GM23338 (cell line): ENCODE data around the gene M6PR. TPM values are rescaled to one million over a fixed set of nuclear protein-coding genes. Genes with fewer than 3 reads are reported as not detected.

Source experiments
- ATAC-seq: fragments of 200-7000 bp; cut with Tn5 transposase; 3 replicates; pipeline ENCODE4 v1.9.1; 2020
- DNase-seq: peaks from one replicate; pipeline ENCODE4 v3.0.0-alpha.2; 2015; ENCODE audit warnings: low spot score
- H2AFZ ChIP-seq: fragments of 200-600 bp; sonication (generic); 2 replicates; pipeline ENCODE4 v1.8.0; 2016; ENCODE audit warnings: antibody characterized with exemption, mild to moderate bottlenecking, moderate library complexity
- H3F3A ChIP-seq: fragments of 200-600 bp; sonication (generic); replicated peaks from 2 replicates; pipeline ENCODE4 v1.8.0; 2017; ENCODE audit warnings: antibody characterized with exemption, mixed run types, low read depth
- H3K27ac ChIP-seq: fragments of 200-600 bp; sonication (generic); 2 replicates; pipeline ENCODE4 v1.6.1; 2016; ENCODE audit warnings: low read depth
- H3K27me3 ChIP-seq: fragments of 200-600 bp; sonication (generic); 2 replicates; pipeline ENCODE4 v1.8.0; 2016; ENCODE audit warnings: mild to moderate bottlenecking, mixed run types, moderate library complexity; ENCODE audit not compliant: insufficient read depth
- H3K36me3 ChIP-seq: fragments of 200-600 bp; sonication (generic); 2 replicates; pipeline ENCODE4 v1.8.0; 2016; ENCODE audit warnings: mild to moderate bottlenecking; ENCODE audit not compliant: insufficient read depth
- H3K4me1 ChIP-seq: fragments of 200-600 bp; sonication (generic); 2 replicates; pipeline ENCODE4 v1.8.0; 2016; ENCODE audit warnings: mild to moderate bottlenecking, moderate library complexity; ENCODE audit not compliant: insufficient read depth
- H3K4me2 ChIP-seq: fragments of 200-600 bp; sonication (generic); 2 replicates; pipeline ENCODE4 v1.7.1; 2017; ENCODE audit warnings: mixed run types
- H3K4me3 ChIP-seq: fragments of 200-600 bp; sonication (generic); 2 replicates; pipeline ENCODE4 v1.6.1; 2016; ENCODE audit warnings: mixed run types
- H3K79me2 ChIP-seq: fragments of 200-600 bp; sonication (generic); replicated peaks from 2 replicates; pipeline ENCODE4 v1.8.0; 2017; ENCODE audit warnings: mild to moderate bottlenecking; ENCODE audit not compliant: insufficient read depth
- H3K9me2 ChIP-seq: fragments of 200-600 bp; sonication (generic); 2 replicates; pipeline ENCODE4 v1.8.0; 2017; ENCODE audit not compliant: insufficient read depth
- H4K20me1 ChIP-seq: fragments of 200-600 bp; sonication (generic); replicated peaks from 2 replicates; pipeline ENCODE4 v1.8.0; 2017; ENCODE audit warnings: mild to moderate bottlenecking; ENCODE audit not compliant: insufficient read depth
- H3K27ac Mint-ChIP-seq: 2 replicates; pipeline ENCODE4 v1.8.0; 2020; ENCODE audit warnings: inconsistent platforms, mild to moderate bottlenecking, moderate library complexity, mixed read lengths
- H3K27me3 Mint-ChIP-seq: 3 replicates; pipeline ENCODE4 v1.8.0; 2022; ENCODE audit warnings: low read depth, mild to moderate bottlenecking, moderate library complexity, mixed read lengths, inconsistent platforms; ENCODE audit not compliant: insufficient read depth, poor library complexity
- H3K36me3 Mint-ChIP-seq: 3 replicates; pipeline ENCODE4 v1.8.0; 2021; ENCODE audit warnings: low read depth, mild to moderate bottlenecking, inconsistent platforms, moderate library complexity, mixed read lengths
- H3K4me1 Mint-ChIP-seq: 3 replicates; pipeline ENCODE4 v1.8.0; 2020; ENCODE audit warnings: mild to moderate bottlenecking, inconsistent platforms, mixed read lengths
- H3K4me3 Mint-ChIP-seq: 3 replicates; pipeline ENCODE4 v1.8.0; 2021; ENCODE audit warnings: moderate library complexity, mild to moderate bottlenecking, inconsistent platforms, mixed read lengths
- H3K9me3 Mint-ChIP-seq: 3 replicates; pipeline ENCODE4 v1.8.0; 2020; ENCODE audit warnings: moderate library complexity, mild to moderate bottlenecking, inconsistent platforms, mixed read lengths
- CREB1 ChIP-seq: fragments of 250-450 bp; sonication (Bioruptor Pico); IDR thresholded peaks from 2 replicates; pipeline ENCODE4 v1.5.0; 2020; ENCODE audit warnings: low read depth, mild to moderate bottlenecking, moderate library complexity
- CTCF ChIP-seq, 2 experiments: fragments of 200-600 bp in 1 of 2; sonication (generic) in 1 of 2; conservative IDR thresholded peaks; 2 replicates each; pipeline versions ENCODE4 v1.5.1 to v1.6.1; 2016 to 2017; ENCODE audit warnings: antibody characterized with exemption in 2 of 2, low read depth in 2 of 2, mild to moderate bottlenecking in 2 of 2, moderate library complexity in 1 of 2
- ETS1 ChIP-seq: IDR thresholded peaks from 2 replicates; pipeline ENCODE4 v1.6.1; 2016; ENCODE audit warnings: antibody characterized with exemption
- EZH2 ChIP-seq: fragments of 200-600 bp; sonication (generic); IDR thresholded peaks from one replicate; pipeline ENCODE4 v1.8.0; 2017; ENCODE audit warnings: antibody characterized with exemption, mild to moderate bottlenecking, low read depth; ENCODE audit not compliant: unreplicated experiment
- EZH2phosphoT487 ChIP-seq: fragments of 200-600 bp; sonication (generic); IDR thresholded peaks from one replicate; pipeline ENCODE4 v1.8.1; 2018; ENCODE audit warnings: antibody characterized with exemption; ENCODE audit not compliant: unreplicated experiment
- JUNB ChIP-seq: IDR thresholded peaks from one replicate; pipeline ENCODE4 v1.6.1; 2016; ENCODE audit warnings: antibody characterized with exemption; ENCODE audit not compliant: unreplicated experiment
- NANOG ChIP-seq: IDR thresholded peaks from 2 replicates; pipeline ENCODE4 v1.6.1; 2016; ENCODE audit warnings: antibody characterized with exemption, borderline replicate concordance
- POLR2AphosphoS5 ChIP-seq: IDR thresholded peaks from 2 replicates; pipeline ENCODE4 v1.6.1; 2016; ENCODE audit warnings: antibody characterized with exemption, low read depth
- REST ChIP-seq: IDR thresholded peaks from one replicate; pipeline ENCODE4 v1.6.1; 2018; ENCODE audit warnings: antibody characterized with exemption; ENCODE audit not compliant: unreplicated experiment
- STAT1 ChIP-seq: IDR thresholded peaks from one replicate; pipeline ENCODE4 v1.6.1; 2016; ENCODE audit warnings: antibody characterized with exemption; ENCODE audit not compliant: unreplicated experiment
- ZNF114 ChIP-seq: fragments of 250-450 bp; sonication (Bioruptor Pico); IDR thresholded peaks from 2 replicates; pipeline ENCODE4 v1.5.0; 2020; ENCODE audit warnings: mild to moderate bottlenecking, moderate library complexity
- ZNF331 ChIP-seq: fragments of 250-450 bp; sonication (Bioruptor Pico); IDR thresholded peaks from 2 replicates; pipeline ENCODE4 v1.5.0; 2020; ENCODE audit warnings: low read depth, mild to moderate bottlenecking, moderate library complexity
- polyA plus RNA-seq: library from polyadenylated mRNA; unstranded; fragments of >200 nt; fragmentation: Nextera tagmentation; extraction: Ambion mirVana; gene quantifications from 2 replicates; pipeline ENCODE4 v1.2.1, GENCODE V29; 2016
- total RNA-seq: library from RNA; depleted of rRNA; stranded (reverse); fragments of >200 nt; shearing (Covaris generic); gene quantifications from 2 replicates; pipeline ENCODE4 v1.2.3, GENCODE V29; 2014
- TF ChIP-seq, protein P1 (sequence below): fragments of 250-450 bp; sonication (Bioruptor Pico); IDR thresholded peaks from 2 replicates; pipeline ENCODE4 v1.5.0; 2020; ENCODE audit warnings: mild to moderate bottlenecking, moderate library complexity

M6PR gene
- total and polyA plus RNA-seq, 2 experiments from 2014 or later: 103 to 147 TPM

GRCh38 chr12:8917751-8918150, 31.7 kb downstream of the M6PR start:
- Histone ChIP-seq H3K79me2 (peaks cover 81% of the 10 kb centered on the region), H3F3A (peaks cover 20% of the 10 kb centered on the region), H3K4me3 (peak overlapping the region; percentile 76), H3K4me1 (peaks cover 32% of the 10 kb centered on the region), H3K4me2 (peak overlapping the region; percentile 82), H2AFZ (no peak overlapping the region), H3K9me2 (no peaks in the 10 kb centered on the region), H4K20me1 (peaks cover 68% of the 10 kb centered on the region), H3K27ac (peak overlapping the region; percentile 40), H3K36me3 (peaks cover 67% of the 10 kb centered on the region), H3K27me3 (no peaks in the 10 kb centered on the region)
- H3K9me3 Mint-ChIP-seq: no peaks in the 10 kb centered on the region; the same call in 1 of the 3 replicates
- peaks cover 14% of the 10 kb centered on the region for H3K27me3 Mint-ChIP-seq
- H3K36me3 Mint-ChIP-seq: peaks cover 23% of the 10 kb centered on the region
- no peak for DNase-seq
- ATAC-seq: no peak
- H3K27ac Mint-ChIP-seq: no peak overlapping the region
- TF ChIP-seq EZH2phosphoT487 (no peak), JUNB (no peak), ETS1 (no peak), ZNF114 (CRISPR knock-in tag) (no peak), CREB1 (CRISPR knock-in tag) (no peak), REST (no peak), STAT1 (no peak), NANOG (no peak), EZH2 (no peak), POLR2AphosphoS5 (no peak), ZNF331 (CRISPR knock-in tag) (no peak), CTCF (conservative IDR thresholded peaks at IDR 0.05; ENCODE audit: low read depth in 2 of 2) (no peak)
- TF ChIP-seq, protein P1, sequence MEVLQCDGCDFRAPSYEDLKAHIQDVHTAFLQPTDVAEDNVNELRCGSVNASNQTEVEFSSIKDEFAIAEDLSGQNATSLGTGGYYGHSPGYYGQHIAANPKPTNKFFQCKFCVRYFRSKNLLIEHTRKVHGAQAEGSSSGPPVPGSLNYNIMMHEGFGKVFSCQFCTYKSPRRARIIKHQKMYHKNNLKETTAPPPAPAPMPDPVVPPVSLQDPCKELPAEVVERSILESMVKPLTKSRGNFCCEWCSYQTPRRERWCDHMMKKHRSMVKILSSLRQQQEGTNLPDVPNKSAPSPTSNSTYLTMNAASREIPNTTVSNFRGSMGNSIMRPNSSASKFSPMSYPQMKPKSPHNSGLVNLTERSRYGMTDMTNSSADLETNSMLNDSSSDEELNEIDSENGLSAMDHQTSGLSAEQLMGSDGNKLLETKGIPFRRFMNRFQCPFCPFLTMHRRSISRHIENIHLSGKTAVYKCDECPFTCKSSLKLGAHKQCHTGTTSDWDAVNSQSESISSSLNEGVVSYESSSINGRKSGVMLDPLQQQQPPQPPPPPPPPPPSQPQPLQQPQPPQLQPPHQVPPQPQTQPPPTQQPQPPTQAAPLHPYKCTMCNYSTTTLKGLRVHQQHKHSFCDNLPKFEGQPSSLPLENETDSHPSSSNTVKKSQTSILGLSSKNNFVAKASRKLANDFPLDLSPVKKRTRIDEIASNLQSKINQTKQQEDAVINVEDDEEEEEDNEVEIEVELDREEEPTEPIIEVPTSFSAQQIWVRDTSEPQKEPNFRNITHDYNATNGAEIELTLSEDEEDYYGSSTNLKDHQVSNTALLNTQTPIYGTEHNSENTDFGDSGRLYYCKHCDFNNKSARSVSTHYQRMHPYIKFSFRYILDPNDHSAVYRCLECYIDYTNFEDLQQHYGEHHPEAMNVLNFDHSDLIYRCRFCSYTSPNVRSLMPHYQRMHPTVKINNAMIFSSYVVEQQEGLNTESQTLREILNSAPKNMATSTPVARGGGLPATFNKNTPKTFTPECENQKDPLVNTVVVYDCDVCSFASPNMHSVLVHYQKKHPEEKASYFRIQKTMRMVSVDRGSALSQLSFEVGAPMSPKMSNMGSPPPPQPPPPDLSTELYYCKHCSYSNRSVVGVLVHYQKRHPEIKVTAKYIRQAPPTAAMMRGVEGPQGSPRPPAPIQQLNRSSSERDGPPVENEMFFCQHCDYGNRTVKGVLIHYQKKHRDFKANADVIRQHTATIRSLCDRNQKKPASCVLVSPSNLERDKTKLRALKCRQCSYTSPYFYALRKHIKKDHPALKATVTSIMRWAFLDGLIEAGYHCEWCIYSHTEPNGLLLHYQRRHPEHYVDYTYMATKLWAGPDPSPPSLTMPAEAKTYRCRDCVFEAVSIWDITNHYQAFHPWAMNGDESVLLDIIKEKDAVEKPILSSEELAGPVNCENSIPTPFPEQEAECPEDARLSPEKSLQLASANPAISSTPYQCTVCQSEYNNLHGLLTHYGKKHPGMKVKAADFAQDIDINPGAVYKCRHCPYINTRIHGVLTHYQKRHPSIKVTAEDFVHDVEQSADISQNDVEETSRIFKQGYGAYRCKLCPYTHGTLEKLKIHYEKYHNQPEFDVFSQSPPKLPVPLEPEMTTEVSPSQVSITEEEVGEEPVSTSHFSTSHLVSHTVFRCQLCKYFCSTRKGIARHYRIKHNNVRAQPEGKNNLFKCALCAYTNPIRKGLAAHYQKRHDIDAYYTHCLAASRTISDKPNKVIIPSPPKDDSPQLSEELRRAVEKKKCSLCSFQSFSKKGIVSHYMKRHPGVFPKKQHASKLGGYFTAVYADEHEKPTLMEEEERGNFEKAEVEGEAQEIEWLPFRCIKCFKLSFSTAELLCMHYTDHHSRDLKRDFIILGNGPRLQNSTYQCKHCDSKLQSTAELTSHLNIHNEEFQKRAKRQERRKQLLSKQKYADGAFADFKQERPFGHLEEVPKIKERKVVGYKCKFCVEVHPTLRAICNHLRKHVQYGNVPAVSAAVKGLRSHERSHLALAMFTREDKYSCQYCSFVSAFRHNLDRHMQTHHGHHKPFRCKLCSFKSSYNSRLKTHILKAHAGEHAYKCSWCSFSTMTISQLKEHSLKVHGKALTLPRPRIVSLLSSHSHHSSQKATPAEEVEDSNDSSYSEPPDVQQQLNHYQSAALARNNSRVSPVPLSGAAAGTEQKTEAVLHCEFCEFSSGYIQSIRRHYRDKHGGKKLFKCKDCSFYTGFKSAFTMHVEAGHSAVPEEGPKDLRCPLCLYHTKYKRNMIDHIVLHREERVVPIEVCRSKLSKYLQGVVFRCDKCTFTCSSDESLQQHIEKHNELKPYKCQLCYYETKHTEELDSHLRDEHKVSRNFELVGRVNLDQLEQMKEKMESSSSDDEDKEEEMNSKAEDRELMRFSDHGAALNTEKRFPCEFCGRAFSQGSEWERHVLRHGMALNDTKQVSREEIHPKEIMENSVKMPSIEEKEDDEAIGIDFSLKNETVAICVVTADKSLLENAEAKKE (CRISPR knock-in tag): no peak
- peaks cover 33% of the 10 kb centered on the region for H3K4me1 Mint-ChIP-seq
- H3K4me3 Mint-ChIP-seq: no peak overlapping the region
